GM21528 (cell line): Measurements from ENCODE around the gene POP5.
A peak's percentile ranks its signal among the peaks of the same experiment; 100 is the strongest.
"Not testable (repeated sequence)": the region's sequence is repeated elsewhere in the genome, so short reads cannot be mapped to it uniquely, and the experiment has no call there.

Source experiments
- ATAC-seq: cut with Tn5 transposase; IDR thresholded peaks from one replicate; pipeline ENCODE4 v1.9.1; 2021; ENCODE audit warnings: mild to moderate bottlenecking, moderate library complexity; ENCODE audit not compliant: unreplicated experiment, low FRiP score

POP5 gene

GRCh38 chr12:120580787-120581723, at the start of gene POP5:
TSS of gene POP5 (minus strand) at chr12:120581402. CDS start at chr12:120581362, 40 bp downstream.
- ATAC-seq, result peak; percentile 91

GRCh38 chr12:120630104-120630892, 49.1 kb upstream of the POP5 start:
- ATAC-seq, result no peak

- no peak for ATAC-seq
These were observed 47.7 kb upstream of the POP5 start for GRCh38 chr12:120628919-120629318.

DNA sequence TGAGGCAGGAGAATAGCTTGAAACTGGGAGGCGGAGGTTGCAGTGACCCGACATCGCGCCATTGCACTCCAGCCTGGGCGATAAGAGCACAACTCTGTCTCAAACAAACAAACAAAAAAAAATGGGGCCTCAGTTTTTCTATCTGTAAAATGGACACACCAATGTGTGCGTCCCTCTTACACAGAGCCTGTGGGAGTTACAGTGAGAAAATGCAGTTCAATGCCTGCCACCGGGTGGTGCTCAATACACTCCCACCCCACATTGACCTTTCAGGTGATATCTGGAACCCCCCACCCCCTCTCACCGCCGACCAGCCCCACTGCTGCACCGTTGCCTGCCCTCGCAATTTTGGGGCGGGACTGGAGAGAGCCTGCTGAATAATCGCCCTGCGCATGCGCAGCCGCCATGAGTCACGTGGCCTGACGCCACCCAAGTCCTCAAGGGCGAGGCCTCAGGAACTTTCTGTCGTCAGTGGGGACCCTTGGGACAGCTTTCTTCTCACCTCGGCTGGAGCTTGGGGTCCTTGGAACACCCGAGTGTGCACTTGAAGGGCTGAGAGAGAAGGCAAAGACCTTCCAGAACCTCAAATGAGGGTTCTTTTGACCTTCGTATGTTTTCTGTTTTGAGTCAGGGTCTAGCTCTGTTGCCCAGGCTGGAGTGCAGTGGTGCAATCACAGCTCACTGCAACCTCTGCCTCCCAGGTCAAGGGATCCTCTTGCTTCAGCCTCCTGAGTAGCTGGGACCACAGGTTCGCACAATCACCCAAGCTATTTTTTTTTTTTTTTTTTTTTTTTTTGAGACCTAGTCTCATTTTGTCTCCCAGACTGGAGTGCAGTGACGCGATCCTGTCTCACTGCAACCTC, 44.6 kb upstream of the POP5 start:
- no peak for ATAC-seq

GRCh38 chr12:120620624-120621023, 39.4 kb upstream of the POP5 start:
- ATAC-seq, result no peak

DNA sequence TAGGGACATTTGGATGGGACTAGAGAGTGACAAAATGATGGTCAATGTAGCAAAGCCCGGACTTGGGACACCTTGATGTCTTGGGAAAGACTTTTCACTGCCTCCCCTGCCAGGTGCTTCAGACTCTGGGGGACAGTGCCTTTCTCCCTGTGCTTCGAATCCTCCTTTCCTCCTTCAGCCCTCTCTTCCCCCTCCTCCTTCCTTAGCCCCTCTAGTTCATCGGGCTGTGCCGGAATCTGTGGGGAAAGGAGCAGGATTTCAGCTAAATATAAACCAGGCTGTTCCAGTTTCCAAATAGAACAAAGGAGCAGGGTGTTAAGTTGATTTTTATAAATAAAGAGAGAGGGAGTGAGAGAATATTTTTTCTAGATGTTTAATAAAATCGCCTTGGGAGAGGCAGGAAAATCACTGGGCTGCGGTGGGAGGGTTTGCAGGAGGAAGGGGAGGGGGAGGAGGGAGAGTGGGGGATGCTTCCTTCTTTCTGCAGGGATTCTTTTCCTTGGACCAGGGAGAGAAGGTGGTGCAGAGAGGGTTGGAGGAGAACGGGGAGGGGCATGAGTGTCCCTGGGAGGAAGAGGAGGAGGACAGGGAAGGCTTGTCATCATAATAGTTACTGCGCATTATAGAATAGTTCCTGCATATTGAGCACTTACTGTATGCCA, 37.9 kb upstream of the POP5 start:
- no peak for ATAC-seq

GRCh38 chr12:120617767-120618166, 36.6 kb upstream of the POP5 start:
- ATAC-seq, result not testable (repeated sequence)

DNA sequence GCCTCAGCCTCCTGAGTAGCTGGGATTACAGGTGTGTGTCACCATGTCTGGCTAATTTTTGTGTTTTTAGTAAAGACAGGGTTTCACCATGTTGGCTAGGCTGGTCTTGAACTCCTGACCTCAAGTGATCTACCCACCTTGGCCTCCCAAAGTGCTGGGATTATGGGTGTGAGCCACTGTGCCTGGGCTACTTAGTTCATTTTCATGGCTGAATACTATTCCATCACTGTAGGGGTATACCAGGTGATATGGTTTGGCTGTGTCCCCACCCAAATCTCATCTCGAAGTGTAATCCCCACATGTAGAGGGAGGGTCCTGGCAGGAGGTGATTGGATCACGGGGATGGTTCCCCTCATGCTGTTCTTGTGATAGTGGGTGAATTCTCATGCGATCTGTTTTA, 36.0 kb upstream of the POP5 start:
- ATAC-seq, result not testable (repeated sequence)

DNA sequence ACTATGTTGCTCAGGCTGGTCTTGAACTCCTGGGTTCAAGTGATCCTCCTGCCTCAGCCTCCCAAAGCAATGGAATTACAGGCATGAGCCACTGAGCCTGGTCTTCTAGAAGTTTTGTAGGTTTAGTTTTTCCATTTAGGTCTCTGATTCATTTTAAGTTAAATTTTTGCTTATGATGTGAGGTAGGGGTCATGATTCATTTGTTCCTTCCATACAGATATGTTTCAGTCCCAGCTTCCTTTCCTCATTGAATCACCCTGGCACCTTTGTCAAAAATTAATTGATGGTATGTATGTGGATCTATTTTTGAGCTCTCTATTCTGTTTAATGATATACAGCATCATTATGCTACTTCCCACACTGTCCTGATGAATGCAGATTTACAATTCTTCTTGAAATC, 33.6 kb upstream of the POP5 start:
- ATAC-seq, result no peak

DNA sequence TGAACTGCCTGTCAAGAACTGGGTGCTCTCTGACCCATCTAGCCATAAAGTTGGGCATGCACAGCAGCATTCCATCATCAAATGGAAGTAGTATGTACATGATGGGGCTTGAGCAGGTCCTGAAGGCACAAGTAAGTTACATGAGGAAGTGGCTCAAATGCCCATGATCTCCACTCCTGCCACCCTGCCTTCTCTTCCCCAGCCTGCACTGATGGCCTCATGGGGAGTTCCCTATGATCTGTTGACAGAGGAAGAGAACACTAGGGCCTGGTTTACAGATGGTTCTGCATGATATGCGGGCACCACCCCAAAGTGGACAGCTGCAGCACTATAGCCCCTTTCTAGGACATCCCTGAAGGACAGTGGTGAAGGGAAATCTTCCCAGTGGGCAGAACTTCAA, 30.3 kb upstream of the POP5 start:
- ATAC-seq, result not testable (repeated sequence)

DNA sequence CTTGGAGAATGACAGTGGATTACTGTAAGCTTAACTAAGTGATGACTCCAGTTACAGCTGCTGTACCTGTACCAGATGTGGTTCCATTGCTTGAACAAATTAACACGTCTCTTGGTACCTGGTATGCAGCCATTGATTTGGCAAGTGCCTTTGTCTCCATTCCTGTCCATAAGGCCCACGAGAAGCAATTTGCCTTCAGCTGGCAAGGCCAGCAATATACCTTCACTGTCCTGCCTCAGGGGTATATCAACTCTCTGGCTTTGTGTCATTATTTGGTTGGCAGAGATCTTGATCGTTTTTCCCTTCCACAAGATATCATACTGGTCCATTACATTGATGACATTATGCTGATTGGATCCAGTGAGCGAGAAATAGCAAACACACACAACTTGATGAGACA, 29.4 kb upstream of the POP5 start:
- ATAC-seq, result no peak

- not testable (repeated sequence) for ATAC-seq
These were observed 21.2 kb upstream of the POP5 start for GRCh38 chr12:120602416-120602815.

DNA sequence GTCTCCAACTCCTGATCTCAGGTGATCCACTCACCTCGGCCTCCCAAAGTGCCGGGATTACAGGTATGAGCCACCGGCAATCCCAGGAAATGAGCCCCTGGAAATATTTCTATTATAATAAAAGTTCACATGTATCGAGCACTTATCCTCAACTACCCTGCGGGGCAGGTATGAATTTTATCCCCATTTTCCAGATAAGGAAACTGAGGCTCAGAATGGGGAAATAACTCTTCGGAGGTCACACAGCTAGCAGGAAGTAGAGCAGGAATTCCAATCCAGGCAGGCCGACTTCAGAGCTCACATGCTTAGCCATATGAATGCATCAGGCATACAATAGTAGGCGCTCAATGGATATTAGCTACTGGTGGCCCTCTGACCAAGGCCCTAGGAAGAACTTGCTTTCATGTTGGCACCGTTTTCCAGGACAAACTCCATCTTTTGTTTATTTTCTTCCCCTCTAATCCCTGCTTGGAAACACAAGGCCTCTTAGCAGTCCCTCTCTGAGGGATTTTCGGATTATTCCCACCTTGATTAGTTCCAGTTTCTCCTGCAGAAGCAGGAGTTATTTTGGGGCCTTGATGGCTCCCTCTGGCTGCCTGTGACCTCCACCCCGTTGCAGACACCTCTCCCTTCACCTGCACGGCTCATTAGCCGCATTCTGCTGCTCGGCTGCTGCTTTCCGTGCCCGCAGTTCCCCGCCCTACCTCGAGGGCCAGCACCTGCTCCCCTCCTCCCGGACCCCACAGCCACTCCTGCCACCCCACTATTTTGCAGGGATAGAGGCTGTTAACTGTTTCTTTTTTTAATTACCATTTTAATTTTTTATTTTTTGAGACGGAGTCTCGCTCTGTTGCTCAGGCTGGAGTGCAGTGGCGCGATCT, 18.7 kb upstream of the POP5 start:
- no peak for ATAC-seq

- ATAC-seq, result no peak
These were observed 17.7 kb upstream of the POP5 start for GRCh38 chr12:120598674-120599463.

DNA sequence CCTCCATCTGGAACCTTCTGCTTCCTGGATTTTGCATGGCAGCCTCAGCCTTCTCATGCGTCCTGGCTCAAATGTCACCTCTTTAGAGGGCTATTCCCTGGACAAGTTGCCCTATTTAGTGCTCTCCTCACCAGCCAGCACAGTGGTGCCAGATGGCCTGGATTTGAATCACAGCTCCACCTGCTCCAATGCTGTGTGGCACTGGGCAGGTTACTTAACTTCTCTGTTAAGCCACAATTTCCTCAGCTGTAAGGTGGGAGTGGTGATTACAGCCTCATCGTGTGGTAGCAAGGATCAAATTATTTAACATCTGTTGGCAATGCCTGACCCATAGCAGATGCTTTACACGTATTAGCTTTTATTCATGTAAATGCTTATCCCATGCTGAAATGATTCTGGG, 16.7 kb upstream of the POP5 start:
- no peak for ATAC-seq

- no peak for ATAC-seq
These were observed 15.7 kb upstream of the POP5 start for GRCh38 chr12:120596901-120597300.

GRCh38 chr12:120592121-120593049, 11.2 kb upstream of the POP5 start:
- no peak for ATAC-seq
